ENCODE data around the gene PARVG. TPM values are rescaled to one million over a fixed set of nuclear protein-coding genes. Genes with fewer than 3 reads are reported as not detected.
A peak's percentile ranks its signal among the peaks of the same experiment; 100 is the strongest.

Gene PARVG
- total RNA-seq, 2 donors from 2014 or later = 0.11 to 0.44 TPM

DNA sequence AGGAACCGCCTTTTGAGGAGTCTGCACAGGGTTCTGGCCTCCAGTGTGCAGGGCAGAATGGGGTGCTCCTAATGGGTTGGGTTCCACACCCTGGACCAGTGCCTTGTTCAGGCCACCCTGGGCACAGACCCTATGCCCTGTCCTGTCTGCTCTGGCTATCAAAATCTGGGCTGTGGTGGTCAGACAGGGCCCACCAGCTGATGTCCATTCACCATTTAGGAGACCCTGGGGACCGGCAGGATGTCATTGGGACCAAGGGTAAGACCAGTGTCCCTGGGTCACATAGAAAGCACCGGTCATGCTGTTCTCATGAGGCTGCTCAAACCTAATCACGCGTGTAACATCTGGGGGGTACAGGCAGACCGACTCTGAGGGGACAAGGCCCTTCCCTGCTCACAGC, 37.3 kb downstream of the PARVG start:
- Histone ChIP-seq H3K9me3 (ENCODE audit: control insufficient read depth, low read length) (no peaks in the 10 kb centered on the region), H3K27me3 (ENCODE audit: control insufficient read depth, insufficient read depth, low read length, poor library complexity, severe bottlenecking) (no peaks in the 10 kb centered on the region), H3K4me3 (ENCODE audit: low read length) (no peak overlapping the region), H3K36me3 (ENCODE audit: control insufficient read depth, insufficient read depth, low read length) (no peaks in the 10 kb centered on the region), H3K9ac (ENCODE audit: extremely low read depth, low read length, poor library complexity, severe bottlenecking) (no peak overlapping the region), H3K4me1 (ENCODE audit: control insufficient read depth, insufficient read depth, low read length) (no peaks in the 10 kb centered on the region), H3K27ac (ENCODE audit: low read depth, low read length) (no peak overlapping the region)
- peaks cover 2% of the 10 kb centered on the region for H3K9me3 Mint-ChIP-seq
- H3K36me3 Mint-ChIP-seq (ENCODE audit: low read depth) = no peaks in the 10 kb centered on the region
- peak; percentile 20 for DNase-seq
- H3K4me1 Mint-ChIP-seq = no peaks in the 10 kb centered on the region
- TF ChIP-seq, protein P1, sequence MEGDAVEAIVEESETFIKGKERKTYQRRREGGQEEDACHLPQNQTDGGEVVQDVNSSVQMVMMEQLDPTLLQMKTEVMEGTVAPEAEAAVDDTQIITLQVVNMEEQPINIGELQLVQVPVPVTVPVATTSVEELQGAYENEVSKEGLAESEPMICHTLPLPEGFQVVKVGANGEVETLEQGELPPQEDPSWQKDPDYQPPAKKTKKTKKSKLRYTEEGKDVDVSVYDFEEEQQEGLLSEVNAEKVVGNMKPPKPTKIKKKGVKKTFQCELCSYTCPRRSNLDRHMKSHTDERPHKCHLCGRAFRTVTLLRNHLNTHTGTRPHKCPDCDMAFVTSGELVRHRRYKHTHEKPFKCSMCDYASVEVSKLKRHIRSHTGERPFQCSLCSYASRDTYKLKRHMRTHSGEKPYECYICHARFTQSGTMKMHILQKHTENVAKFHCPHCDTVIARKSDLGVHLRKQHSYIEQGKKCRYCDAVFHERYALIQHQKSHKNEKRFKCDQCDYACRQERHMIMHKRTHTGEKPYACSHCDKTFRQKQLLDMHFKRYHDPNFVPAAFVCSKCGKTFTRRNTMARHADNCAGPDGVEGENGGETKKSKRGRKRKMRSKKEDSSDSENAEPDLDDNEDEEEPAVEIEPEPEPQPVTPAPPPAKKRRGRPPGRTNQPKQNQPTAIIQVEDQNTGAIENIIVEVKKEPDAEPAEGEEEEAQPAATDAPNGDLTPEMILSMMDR (conservative IDR thresholded peaks at IDR 0.05) = no peak
- H3K27me3 Mint-ChIP-seq (ENCODE audit: insufficient read depth) = peaks cover 1% of the 10 kb centered on the region
- 94 to 96% methylated on average over 3 to 6 of the region's 6 CpGs for WGBS, 2 experiments (ENCODE audit: insufficient coverage in 1 of 2, insufficient read length in 1 of 2)
- H3K4me3 Mint-ChIP-seq = no peak overlapping the region
- no peak overlapping the region for H3K27ac Mint-ChIP-seq

- H3K4me3 Mint-ChIP-seq = no peak overlapping the region
- peaks cover 2% of the 10 kb centered on the region for H3K9me3 Mint-ChIP-seq
- Histone ChIP-seq H3K4me3 (ENCODE audit: low read length) (no peak overlapping the region), H3K36me3 (ENCODE audit: control insufficient read depth, insufficient read depth, low read length) (no peaks in the 10 kb centered on the region), H3K9ac (ENCODE audit: extremely low read depth, low read length, poor library complexity, severe bottlenecking) (no peak overlapping the region), H3K27me3 (ENCODE audit: control insufficient read depth, insufficient read depth, low read length, poor library complexity, severe bottlenecking) (no peaks in the 10 kb centered on the region), H3K27ac (ENCODE audit: low read depth, low read length) (no peak overlapping the region), H3K4me1 (ENCODE audit: control insufficient read depth, insufficient read depth, low read length) (no peaks in the 10 kb centered on the region), H3K9me3 (ENCODE audit: control insufficient read depth, low read length) (no peaks in the 10 kb centered on the region)
- no peaks in the 10 kb centered on the region for H3K36me3 Mint-ChIP-seq (ENCODE audit: low read depth)
- no peaks in the 10 kb centered on the region for H3K4me1 Mint-ChIP-seq
- peaks cover 1% of the 10 kb centered on the region for H3K27me3 Mint-ChIP-seq (ENCODE audit: insufficient read depth)
- whole genome bisulfite sequencing, 2 experiments (ENCODE audit: insufficient coverage in 1 of 2, insufficient read length in 1 of 2) = 88 to 94% methylated on average over 9 to 21 of the region's 21 CpGs
- peak; percentile 30 for DNase-seq
- no peak overlapping the region for H3K27ac Mint-ChIP-seq
- TF ChIP-seq, protein P1 (conservative IDR thresholded peaks at IDR 0.05) = no peak
Observed at GRCh38 chr22:44219101-44219870, 38.6 kb downstream of the PARVG start.

DNA sequence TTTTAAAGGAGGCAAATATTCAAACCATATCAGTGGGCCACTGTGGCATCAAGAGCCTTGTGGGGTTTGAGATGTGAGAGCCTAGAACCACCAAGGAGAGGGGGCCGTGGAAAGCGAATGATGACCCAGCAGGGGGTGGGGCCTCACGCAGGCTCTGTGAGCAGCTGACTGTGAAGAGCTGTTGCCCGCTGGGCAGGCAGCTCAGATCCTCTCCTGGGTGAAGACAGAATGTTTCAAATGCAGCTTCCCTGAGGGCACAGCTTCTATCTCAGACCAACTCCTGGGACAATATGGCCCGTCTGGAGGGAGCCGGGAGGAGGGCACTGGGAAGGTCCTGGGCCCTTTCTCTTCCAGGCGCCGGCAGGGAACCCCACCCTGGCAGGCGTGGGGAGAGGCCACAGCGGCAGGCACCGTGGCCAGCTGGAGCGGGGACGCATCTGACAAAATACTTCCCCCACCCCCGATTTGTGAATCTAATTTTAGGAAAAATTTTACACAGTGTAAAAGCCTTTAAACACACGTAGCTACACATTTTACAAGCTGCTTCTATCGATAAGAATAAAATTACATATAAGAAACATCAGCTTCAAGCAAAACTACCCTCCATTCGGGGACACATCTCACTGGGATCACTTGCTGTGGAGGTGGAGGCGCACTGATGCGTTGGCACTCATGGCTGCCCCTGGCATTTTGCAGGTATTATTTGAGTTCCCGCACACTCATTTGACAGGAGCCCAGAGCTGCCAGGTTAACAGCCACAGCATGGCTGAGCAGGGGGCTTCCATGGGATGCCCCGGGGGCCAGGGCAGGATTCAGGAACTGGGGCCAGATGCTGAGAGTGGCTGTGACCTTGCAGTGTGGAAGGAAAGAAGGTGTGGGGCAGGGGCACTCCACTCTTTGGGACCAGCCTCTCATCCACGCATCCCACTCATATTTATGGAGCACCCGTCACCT, 40.3 kb downstream of the PARVG start:
- no peak overlapping the region for H3K4me3 Mint-ChIP-seq
- no peaks in the 10 kb centered on the region for H3K27me3 ChIP-seq (ENCODE audit: control insufficient read depth, insufficient read depth, low read length, poor library complexity, severe bottlenecking)
- no peak overlapping the region for H3K4me3 ChIP-seq (ENCODE audit: low read length)
- peak; percentile 31 for DNase-seq
- peaks cover 2% of the 10 kb centered on the region for H3K9me3 Mint-ChIP-seq
- no peaks in the 10 kb centered on the region for H3K36me3 Mint-ChIP-seq (ENCODE audit: low read depth)
- H3K36me3 ChIP-seq (ENCODE audit: control insufficient read depth, insufficient read depth, low read length) = no peaks in the 10 kb centered on the region
- no peak overlapping the region for H3K9ac ChIP-seq (ENCODE audit: extremely low read depth, low read length, poor library complexity, severe bottlenecking)
- H3K27ac Mint-ChIP-seq = no peak overlapping the region
- whole genome bisulfite sequencing, 2 experiments (ENCODE audit: insufficient coverage in 1 of 2, insufficient read length in 1 of 2) = 84 to 88% methylated on average over 9 to 23 of the region's 23 CpGs
- no peaks in the 10 kb centered on the region for H3K9me3 ChIP-seq (ENCODE audit: control insufficient read depth, low read length)
- H3K4me1 Mint-ChIP-seq = no peaks in the 10 kb centered on the region
- TF ChIP-seq, protein P1 (conservative IDR thresholded peaks at IDR 0.05) = no peak
- no peaks in the 10 kb centered on the region for H3K4me1 ChIP-seq (ENCODE audit: control insufficient read depth, insufficient read depth, low read length)
- peaks cover 5% of the 10 kb centered on the region for H3K27me3 Mint-ChIP-seq (ENCODE audit: insufficient read depth)
- H3K27ac ChIP-seq (ENCODE audit: low read depth, low read length) = no peak overlapping the region

Measured in endodermal cell (in vitro differentiated cells).